ENCODE data around the gene SPATA45.

Gene SPATA45

GRCh38 chr1:212828395-212828794 lies 19.1 kb downstream of the SPATA45 start:
- DNase-seq (ENCODE audit: low read depth): no peak
- H3K4me3 ChIP-seq (ENCODE audit: control insufficient read depth, low read depth, low read length): no peak overlapping the region
- no peak for TF ChIP-seq CTCF (conservative IDR thresholded peaks at IDR 0.05; ENCODE audit: control insufficient read depth, insufficient read depth, low read depth, low read length)

GRCh38 chr1:212827831-212828278 lies 19.6 kb downstream of the SPATA45 start:
- no peak for DNase-seq (ENCODE audit: low read depth)
- TF ChIP-seq CTCF (conservative IDR thresholded peaks at IDR 0.05; ENCODE audit: control insufficient read depth, insufficient read depth, low read depth, low read length): no peak
- no peak overlapping the region for H3K4me3 ChIP-seq (ENCODE audit: control insufficient read depth, low read depth, low read length)

- H3K4me3 ChIP-seq (ENCODE audit: control insufficient read depth, low read depth, low read length): no peak overlapping the region
- no peak for DNase-seq (ENCODE audit: low read depth)
- TF ChIP-seq CTCF (conservative IDR thresholded peaks at IDR 0.05; ENCODE audit: control insufficient read depth, insufficient read depth, low read depth, low read length): no peak
Measured at GRCh38 chr1:212827171-212827776, 20.2 kb downstream of the SPATA45 start.

GRCh38 chr1:212825798-212826452 lies 21.5 kb downstream of the SPATA45 start:
- no peak for TF ChIP-seq CTCF (conservative IDR thresholded peaks at IDR 0.05; ENCODE audit: control insufficient read depth, insufficient read depth, low read depth, low read length)
- H3K4me3 ChIP-seq (ENCODE audit: control insufficient read depth, low read depth, low read length): no peak overlapping the region
- no peak for DNase-seq (ENCODE audit: low read depth)

- DNase-seq (ENCODE audit: low read depth): no peak
- H3K4me3 ChIP-seq (ENCODE audit: control insufficient read depth, low read depth, low read length): no peak overlapping the region
- TF ChIP-seq CTCF (conservative IDR thresholded peaks at IDR 0.05; ENCODE audit: control insufficient read depth, insufficient read depth, low read depth, low read length): no peak
Measured at GRCh38 chr1:212824201-212824600, 23.2 kb downstream of the SPATA45 start.

- no peak for DNase-seq (ENCODE audit: low read depth)
- no peak for TF ChIP-seq CTCF (conservative IDR thresholded peaks at IDR 0.05; ENCODE audit: control insufficient read depth, insufficient read depth, low read depth, low read length)
- no peak overlapping the region for H3K4me3 ChIP-seq (ENCODE audit: control insufficient read depth, low read depth, low read length)
Measured at GRCh38 chr1:212822956-212823355, 24.5 kb downstream of the SPATA45 start.
